ENCODE measurements around the gene TUT7. TPM values are rescaled to one million over a fixed set of nuclear protein-coding genes. Genes with fewer than 3 reads are reported as not detected.

The TUT7 gene
- total and polyA plus RNA-seq, 10 of the 15 experiments (the other 5 are each of a cell fraction or from before 2014, with no cell fraction given) = 10.0 to 49.8 (median 30.4) TPM

- TF ChIP-seq PKNOX1 (IDR thresholded peaks at IDR 0.05) = peak; percentile 89
- peak; percentile 73 for TF ChIP-seq PBX3 (IDR thresholded peaks at IDR 0.05; ENCODE audit: insufficient replicate concordance, low read depth, low read length)
- TF ChIP-seq REST (IDR thresholded peaks at IDR 0.05; ENCODE audit: low read depth, low read length) = no peak
- no peak for TF ChIP-seq USF1 (IDR thresholded peaks at IDR 0.05; ENCODE audit: borderline replicate concordance, extremely low read length, insufficient read depth, low read depth, low read length)
Observed at GRCh38 chr9:86341007-86341491, 13.2 kb downstream of the TUT7 start (continued).
